Measurements from ENCODE around the gene MAP2K1. TPM values are rescaled to one million over a fixed set of nuclear protein-coding genes. Genes with fewer than 3 reads are reported as not detected.

The MAP2K1 gene
- total and polyA plus RNA-seq, 2 experiments from 2014 or later, result 62.7 to 96.5 TPM

DNA sequence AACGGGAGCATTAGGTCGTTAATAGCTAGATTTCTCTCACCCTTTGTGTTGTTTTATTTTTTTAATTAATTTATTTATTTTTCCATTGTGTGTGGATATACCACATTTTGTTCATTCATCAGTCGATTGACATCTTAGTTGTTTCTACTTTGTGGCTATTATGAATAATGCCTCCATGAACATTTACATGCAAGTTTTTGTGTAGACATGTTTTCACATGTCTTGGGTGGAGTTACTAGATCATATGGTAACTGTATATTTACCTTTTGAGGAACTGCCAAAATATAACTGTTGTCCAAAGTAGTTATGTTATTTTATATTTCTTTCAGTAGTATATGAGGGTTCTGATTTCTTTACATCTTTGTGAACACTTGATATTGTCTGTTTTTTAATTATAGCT lies 137.2 kb downstream of the MAP2K1 start:
- TF ChIP-seq, protein P1, sequence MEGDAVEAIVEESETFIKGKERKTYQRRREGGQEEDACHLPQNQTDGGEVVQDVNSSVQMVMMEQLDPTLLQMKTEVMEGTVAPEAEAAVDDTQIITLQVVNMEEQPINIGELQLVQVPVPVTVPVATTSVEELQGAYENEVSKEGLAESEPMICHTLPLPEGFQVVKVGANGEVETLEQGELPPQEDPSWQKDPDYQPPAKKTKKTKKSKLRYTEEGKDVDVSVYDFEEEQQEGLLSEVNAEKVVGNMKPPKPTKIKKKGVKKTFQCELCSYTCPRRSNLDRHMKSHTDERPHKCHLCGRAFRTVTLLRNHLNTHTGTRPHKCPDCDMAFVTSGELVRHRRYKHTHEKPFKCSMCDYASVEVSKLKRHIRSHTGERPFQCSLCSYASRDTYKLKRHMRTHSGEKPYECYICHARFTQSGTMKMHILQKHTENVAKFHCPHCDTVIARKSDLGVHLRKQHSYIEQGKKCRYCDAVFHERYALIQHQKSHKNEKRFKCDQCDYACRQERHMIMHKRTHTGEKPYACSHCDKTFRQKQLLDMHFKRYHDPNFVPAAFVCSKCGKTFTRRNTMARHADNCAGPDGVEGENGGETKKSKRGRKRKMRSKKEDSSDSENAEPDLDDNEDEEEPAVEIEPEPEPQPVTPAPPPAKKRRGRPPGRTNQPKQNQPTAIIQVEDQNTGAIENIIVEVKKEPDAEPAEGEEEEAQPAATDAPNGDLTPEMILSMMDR (IDR thresholded peaks at IDR 0.05; ENCODE audit: low read depth, low read length), result no peak
- H3K36me3 ChIP-seq, result peaks cover 2% of the 10 kb centered on the region
- H3K27me3 ChIP-seq, result no peaks in the 10 kb centered on the region
- H3K9me3 ChIP-seq (ENCODE audit: low read depth), result no peaks in the 10 kb centered on the region
- H3K4me1 ChIP-seq (ENCODE audit: low read depth), result no peaks in the 10 kb centered on the region
- no peak for DNase-seq (ENCODE audit: low read depth in 1 of 2, low spot score in 1 of 2)
- no peak overlapping the region for H3K27ac ChIP-seq
- H3K4me3 ChIP-seq, result no peak overlapping the region

DNA sequence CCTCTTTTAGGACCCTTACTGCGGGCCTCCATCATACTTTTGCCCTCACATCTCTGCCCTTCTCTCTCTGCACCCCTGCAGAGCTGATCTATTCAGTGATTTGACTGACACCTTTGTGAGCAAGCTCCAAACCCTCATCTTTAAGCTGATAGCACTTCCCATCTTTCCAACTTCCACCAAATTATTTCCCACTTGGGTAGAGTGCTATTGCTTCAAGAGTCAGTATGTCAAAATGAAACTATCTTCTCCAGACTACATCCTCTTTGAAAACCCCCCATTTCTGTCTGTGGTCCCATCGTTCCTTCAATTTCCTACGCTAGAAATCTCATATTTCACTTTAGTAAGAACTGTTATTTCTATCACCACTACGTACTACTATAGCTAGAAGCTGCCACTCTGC lies 138.1 kb downstream of the MAP2K1 start:
- Histone ChIP-seq H3K9me3 (ENCODE audit: low read depth) (no peaks in the 10 kb centered on the region), H3K36me3 (peaks cover 3% of the 10 kb centered on the region), H3K4me3 (no peak overlapping the region), H3K4me1 (ENCODE audit: low read depth) (no peaks in the 10 kb centered on the region), H3K27me3 (no peaks in the 10 kb centered on the region), H3K27ac (no peak overlapping the region)
- DNase-seq (ENCODE audit: low read depth in 1 of 2, low spot score in 1 of 2), result no peak
- TF ChIP-seq, protein P1 (IDR thresholded peaks at IDR 0.05; ENCODE audit: low read depth, low read length), result no peak

DNA sequence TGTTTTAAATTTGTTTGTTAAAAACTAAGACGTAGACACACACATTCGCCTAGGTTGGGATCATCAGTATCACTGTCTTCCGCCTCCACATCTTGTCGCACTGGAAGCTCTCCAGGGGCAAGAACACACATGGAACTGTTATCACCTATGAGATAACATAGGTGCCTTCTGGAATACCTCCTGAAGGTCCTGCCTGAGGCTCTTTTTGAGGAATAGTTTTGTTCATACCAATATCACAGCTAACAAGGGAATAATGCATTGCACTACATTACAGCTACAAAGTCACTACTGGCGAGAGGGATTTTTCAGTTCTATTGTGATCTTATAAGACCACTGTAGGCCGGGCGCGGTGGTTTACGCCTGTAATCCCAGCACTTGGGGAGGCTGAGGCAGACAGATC lies 148.3 kb downstream of the MAP2K1 start:
- TF ChIP-seq, protein P1 (IDR thresholded peaks at IDR 0.05; ENCODE audit: low read depth, low read length), result no peak
- H3K36me3 ChIP-seq, result peaks cover 9% of the 10 kb centered on the region
- H3K4me3 ChIP-seq, result no peak overlapping the region

More for the DNA sequence above, 148.3 kb downstream of the MAP2K1 start:
- H3K4me1 ChIP-seq (ENCODE audit: low read depth), result no peaks in the 10 kb centered on the region
- H3K27me3 ChIP-seq, result no peaks in the 10 kb centered on the region
- no peak for DNase-seq (ENCODE audit: low read depth in 1 of 2, low spot score in 1 of 2)
- H3K9me3 ChIP-seq (ENCODE audit: low read depth), result no peaks in the 10 kb centered on the region
- no peak overlapping the region for H3K27ac ChIP-seq

Other genes starting within 250 kb of the MAP2K1 start
- gene MEGF11, start 133.2 kb upstream of the MAP2K1 start, total RNA-seq, result 0.28 and 0.30 TPM in 2 replicates
- gene MEGF11, start 133.2 kb upstream of the MAP2K1 start, polyA plus RNA-seq, result 2.7 TPM in 1 of 2 replicates, not detected in the other
- 27.2 and 37.6 TPM in 2 replicates for gene DIS3L, start 93.3 kb upstream of the MAP2K1 start, total RNA-seq
- 30.2 and 39.6 TPM in 2 replicates for gene DIS3L, start 93.3 kb upstream of the MAP2K1 start, polyA plus RNA-seq
- gene TIPIN, start 30.2 kb upstream of the MAP2K1 start, total RNA-seq, result 14.7 and 15.0 TPM in 2 replicates
- 17.1 and 23.6 TPM in 2 replicates for gene TIPIN, start 30.2 kb upstream of the MAP2K1 start, polyA plus RNA-seq
- 59.5 and 72.1 TPM in 2 replicates for gene SNAPC5, start 110.8 kb downstream of the MAP2K1 start, total RNA-seq
- 57.4 and 59.5 TPM in 2 replicates for gene SNAPC5, start 110.8 kb downstream of the MAP2K1 start, polyA plus RNA-seq
- 3,878 and 4,535 TPM in 2 replicates for gene RPL4, start 117.9 kb downstream of the MAP2K1 start, total RNA-seq
- 833 and 906 TPM in 2 replicates for gene RPL4, start 117.9 kb downstream of the MAP2K1 start, polyA plus RNA-seq
- 7.5 and 9.5 TPM in 2 replicates for gene ZWILCH, start 118.4 kb downstream of the MAP2K1 start, total RNA-seq
- gene ZWILCH, start 118.4 kb downstream of the MAP2K1 start, polyA plus RNA-seq, result 15.7 and 22.0 TPM in 2 replicates
- 0.27 TPM in 1 of 2 replicates, not detected in the other for gene LCTL, start 179.1 kb downstream of the MAP2K1 start, total RNA-seq
- gene LCTL, start 179.1 kb downstream of the MAP2K1 start, polyA plus RNA-seq, result 0.11 and 0.20 TPM in 2 replicates

Data from cardiac muscle cell (in vitro differentiated cells and primary cell).